HG03060 (cell line): ENCODE results near the gene ZCCHC3.

Experiments used
- ATAC-seq: cut with Tn5 transposase; IDR thresholded peaks from one replicate; pipeline ENCODE4 v1.9.1; 2021; ENCODE audit warnings: low read depth, moderate number of reproducible peaks; ENCODE audit not compliant: unreplicated experiment

ZCCHC3 gene

GRCh38 chr20:310645-311044, 13.3 kb downstream of the ZCCHC3 start:
- ATAC-seq, result no peak

GRCh38 chr20:311609-312008, 14.2 kb downstream of the ZCCHC3 start:
- no peak for ATAC-seq

DNA sequence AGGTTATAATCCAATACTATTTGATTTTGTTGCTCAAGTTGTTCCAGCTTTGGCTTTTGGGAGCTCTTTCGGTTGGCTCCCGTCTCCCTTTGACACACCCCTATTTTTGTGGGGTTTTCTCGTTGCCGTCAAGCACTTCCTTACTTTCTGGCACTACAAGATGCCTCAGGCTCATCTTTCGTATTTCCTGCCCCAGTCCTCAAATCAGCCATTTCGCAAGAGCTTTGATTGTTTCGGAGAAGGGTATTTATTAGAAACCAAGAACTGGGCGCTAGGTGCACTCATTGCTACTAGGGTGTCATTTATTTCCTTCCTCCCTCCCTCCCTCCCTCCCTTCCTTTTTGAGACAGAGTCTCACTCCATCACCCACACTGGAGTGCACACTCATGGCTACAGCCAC, 14.7 kb downstream of the ZCCHC3 start:
- ATAC-seq, result no peak

DNA sequence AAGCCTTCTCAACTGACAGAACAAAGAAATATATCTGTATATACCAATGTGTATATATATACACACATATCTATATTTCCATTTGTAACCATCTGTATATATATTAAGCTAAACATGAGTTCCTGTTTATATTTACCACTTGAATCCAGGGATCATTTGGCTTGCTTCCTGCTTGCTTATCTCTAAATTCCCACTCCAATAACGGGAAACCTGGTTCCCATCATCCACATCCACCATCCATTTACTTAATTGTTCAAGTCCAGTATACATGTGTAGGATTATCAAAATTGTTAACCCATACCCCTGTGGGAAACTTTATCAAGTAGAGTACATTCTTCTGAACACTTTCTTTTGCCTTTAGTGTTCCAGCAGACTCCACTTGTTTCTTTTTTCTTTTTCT, 15.5 kb downstream of the ZCCHC3 start:
- ATAC-seq, result no peak

- ATAC-seq, result no peak
These were observed 16.0 kb downstream of the ZCCHC3 start for GRCh38 chr20:313402-313801.

- no peak for ATAC-seq
These were observed 16.6 kb downstream of the ZCCHC3 start for GRCh38 chr20:313948-314347.

- ATAC-seq, result no peak
These were observed 19.1 kb downstream of the ZCCHC3 start for GRCh38 chr20:316316-317068.

GRCh38 chr20:324177-325044, 27.0 kb downstream of the ZCCHC3 start:
- peak; percentile 35 for ATAC-seq

DNA sequence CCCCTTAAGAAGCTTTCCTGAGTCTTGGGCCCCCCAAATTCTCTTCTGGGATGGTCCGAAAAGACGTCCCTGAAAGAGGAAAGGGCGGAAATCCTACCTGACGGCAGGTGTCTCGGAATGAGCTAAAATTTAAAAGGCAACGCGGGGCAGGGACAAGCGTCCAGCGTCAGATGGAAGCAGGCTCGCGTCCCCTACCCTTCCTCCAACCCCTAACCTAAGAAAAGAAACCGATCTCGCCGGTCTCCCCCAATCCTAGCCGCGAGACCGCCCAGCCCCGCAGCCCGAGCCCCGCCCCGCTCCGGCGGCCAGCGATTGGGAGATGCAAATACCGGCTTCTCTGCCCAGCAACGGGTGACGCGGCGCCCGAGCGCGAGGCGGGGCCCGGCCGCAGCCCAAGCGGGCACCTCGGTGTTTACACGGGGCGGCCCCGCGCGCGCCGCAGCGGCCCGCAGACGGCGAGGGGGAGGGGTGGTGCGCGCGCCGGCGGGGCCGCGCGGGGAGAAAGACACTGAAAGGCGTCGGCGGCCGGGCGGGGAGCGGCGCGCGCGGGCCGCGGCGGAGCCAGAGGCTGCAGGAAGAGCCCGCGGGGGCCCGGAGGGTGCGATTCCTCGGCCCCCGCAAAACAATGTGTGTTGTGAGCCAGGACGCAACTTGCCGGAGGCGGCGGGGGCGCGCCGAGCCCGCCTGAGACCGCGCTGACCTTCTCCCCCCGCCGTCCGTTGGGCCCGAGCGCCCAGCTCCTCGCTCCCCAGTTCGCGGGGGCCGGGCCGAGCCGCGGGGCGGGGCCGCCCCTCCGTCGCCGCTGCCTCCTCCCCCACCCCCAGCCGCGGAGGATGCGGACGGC, 27.9 kb downstream of the ZCCHC3 start, which contains the start of gene SOX12:
Gene SOX12 (plus strand): TSS at position 508 of the 844 bp plus-strand sequence. CDS start 373 bp downstream, outside the sequence.
- peak; percentile 42 for ATAC-seq

GRCh38 chr20:325889-326644, 28.7 kb downstream of the ZCCHC3 start:
- no peak for ATAC-seq

GRCh38 chr20:326645-327185, 29.3 kb downstream of the ZCCHC3 start:
- ATAC-seq, result no peak

- no peak for ATAC-seq
These were observed 30.0 kb downstream of the ZCCHC3 start for GRCh38 chr20:327186-328026.

DNA sequence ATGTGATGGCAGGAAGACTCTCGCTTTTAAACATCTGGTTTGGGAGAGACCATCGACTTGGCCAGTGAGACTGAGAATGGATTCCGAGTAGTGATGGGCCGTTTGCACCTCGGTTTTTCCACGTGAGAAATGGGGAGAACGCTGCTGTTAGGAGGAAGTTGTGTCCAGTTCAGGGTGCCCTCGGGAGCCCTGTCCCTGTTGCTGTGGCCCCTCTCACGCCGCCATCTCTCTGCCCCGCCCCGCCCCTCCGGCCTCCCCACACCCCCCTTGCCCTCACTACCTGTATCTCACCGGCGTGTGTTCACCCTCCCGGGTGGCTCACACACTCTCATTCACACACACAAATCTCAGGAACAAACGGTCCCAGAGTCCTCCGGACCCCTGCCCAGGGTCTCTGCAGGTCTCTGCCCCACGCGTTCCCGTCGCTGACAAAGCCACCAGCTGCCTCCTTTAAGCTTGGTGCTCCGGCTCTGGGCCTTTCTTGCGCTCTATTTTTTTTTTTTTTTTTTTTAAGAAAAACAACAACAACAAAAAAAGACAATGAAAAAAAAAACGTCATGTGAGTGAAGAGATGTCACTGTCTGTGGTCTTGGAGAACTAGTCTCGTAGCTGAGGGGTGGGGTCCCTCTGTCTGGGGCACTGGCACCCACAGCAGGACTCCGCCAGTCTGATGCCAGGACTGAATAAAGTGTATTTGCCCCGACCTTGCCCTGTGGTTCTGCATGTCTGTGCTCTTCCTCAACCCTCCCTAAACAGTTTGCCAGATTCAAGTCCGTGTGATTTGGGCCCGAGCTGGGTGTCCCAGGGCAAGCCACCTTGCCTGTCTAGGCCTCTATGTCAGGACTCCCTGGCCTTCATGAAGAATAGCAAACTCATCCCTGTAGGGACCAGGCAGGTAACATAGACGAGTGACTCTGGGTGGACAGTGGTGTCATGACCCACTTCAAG, 30.9 kb downstream of the ZCCHC3 start:
- no peak for ATAC-seq

GRCh38 chr20:328975-329695, 31.8 kb downstream of the ZCCHC3 start:
- no peak for ATAC-seq

DNA sequence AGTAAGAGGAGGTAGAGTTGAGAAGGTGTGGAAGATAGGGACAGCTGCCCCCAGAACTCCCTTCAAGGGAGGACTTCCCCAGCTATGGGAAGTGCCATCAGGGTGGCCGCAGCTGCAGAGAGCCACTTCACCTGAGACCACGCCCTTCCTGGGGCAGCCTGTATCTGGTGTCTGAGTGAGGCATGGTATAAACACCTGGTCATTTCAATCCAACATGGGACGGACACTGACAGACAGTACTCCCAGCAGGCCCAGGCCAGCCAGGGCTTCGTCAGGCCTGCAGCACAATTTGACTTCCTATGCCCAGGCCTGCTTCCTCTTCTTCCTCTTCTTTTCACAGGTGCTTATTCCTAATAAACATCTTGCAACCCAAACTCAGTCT, 32.5 kb downstream of the ZCCHC3 start:
- no peak for ATAC-seq

GRCh38 chr20:330233-331149, 33.1 kb downstream of the ZCCHC3 start:
- ATAC-seq, result no peak
